Measurements from ENCODE around the gene CLDN5.

- TF ChIP-seq EZH2phosphoT487 (IDR thresholded peaks at IDR 0.05; ENCODE audit: borderline replicate concordance, low read depth, low read length) (no peak), CTCF (conservative IDR thresholded peaks at IDR 0.05; ENCODE audit: low read length) (no peak)
Observed at GRCh38 chr22:19497245-19497644, 27.0 kb downstream of the CLDN5 start.

Measured in OCI-LY7 (cell line).